Subcutaneous abdominal adipose tissue (tissue), 5 donors: Measurements from ENCODE around the gene ITSN2.

ENCODE experiments used
- H3K27ac ChIP-seq: one replicate; pipeline ENCODE4 v1.7.0; 2013; ENCODE audit warnings: low read depth, mild to moderate bottlenecking, inconsistent platforms, low read length, moderate library complexity
- H3K27me3 ChIP-seq, 5 donors: one replicate each; pipeline ENCODE4 v1.7.0; 2013; ENCODE audit warnings: low read length in 5 of 5, inconsistent platforms in 1 of 5; ENCODE audit not compliant: control insufficient read depth in 5 of 5, insufficient read depth in 4 of 5
- H3K36me3 ChIP-seq, 5 donors: one replicate each; pipeline ENCODE4 v1.7.0; 2013; ENCODE audit warnings: low read length in 5 of 5; ENCODE audit not compliant: control insufficient read depth in 5 of 5, insufficient read depth in 5 of 5
- H3K4me1 ChIP-seq, 5 donors: one replicate each; pipeline ENCODE4 v1.7.0; 2013; ENCODE audit warnings: low read length in 5 of 5, mild to moderate bottlenecking in 3 of 5, moderate library complexity in 1 of 5; ENCODE audit not compliant: control insufficient read depth in 5 of 5, insufficient read depth in 5 of 5
- H3K4me3 ChIP-seq, 5 donors: one replicate each; pipeline ENCODE4 v1.7.0; 2013; ENCODE audit warnings: low read length in 5 of 5, low read depth in 1 of 5
- H3K9ac ChIP-seq, 5 donors: one replicate each; pipeline ENCODE4 v1.7.0; 2013; ENCODE audit warnings: low read length in 5 of 5, mild to moderate bottlenecking in 4 of 5, moderate library complexity in 3 of 5
- H3K9me3 ChIP-seq, 5 donors: one replicate each; pipeline ENCODE4 v1.7.0; 2013; ENCODE audit warnings: low read length in 5 of 5; ENCODE audit not compliant: control insufficient read depth in 5 of 5
- donor health status: healthy.
- donor health status: healthy.
- donor health status: healthy.
- donor health status: healthy.
- donor health status: healthy.

Gene ITSN2

GRCh38 chr2:24231461-24231881 is 128.9 kb downstream of the ITSN2 start:
- H3K36me3 ChIP-seq, result peaks cover 4 to 13% (median 10%) of the 10 kb centered on the region in 5 donors
- no peak overlapping the region for H3K4me3 ChIP-seq
- H3K27me3 ChIP-seq, result no peaks in the 10 kb centered on the region
- no peaks in the 10 kb centered on the region for H3K9me3 ChIP-seq
- no peak overlapping the region for H3K27ac ChIP-seq
- H3K4me1 ChIP-seq, result peaks cover 0 to 5% (median 0%) of the 10 kb centered on the region in 5 donors
- no peak overlapping the region for H3K9ac ChIP-seq

- Histone ChIP-seq H3K9ac (no peak overlapping the region), H3K36me3 (peaks cover 5 to 29% (median 16%) of the 10 kb centered on the region in 5 donors), H3K4me3 (no peak overlapping the region), H3K27me3 (no peaks in the 10 kb centered on the region), H3K27ac (no peak overlapping the region), H3K4me1 (peaks cover 0 to 5% (median 0%) of the 10 kb centered on the region in 5 donors), H3K9me3 (no peaks in the 10 kb centered on the region)
These were observed 131.9 kb downstream of the ITSN2 start for GRCh38 chr2:24228470-24228869.

- Histone ChIP-seq H3K9me3 (no peaks in the 10 kb centered on the region), H3K4me3 (no peak overlapping the region), H3K27ac (no peak overlapping the region), H3K4me1 (no peaks in the 10 kb centered on the region), H3K9ac (no peak overlapping the region), H3K36me3 (peaks cover 0 to 40% (median 18%) of the 10 kb centered on the region in 5 donors), H3K27me3 (no peaks in the 10 kb centered on the region)
These were observed 134.7 kb downstream of the ITSN2 start for GRCh38 chr2:24225499-24226242.

GRCh38 chr2:24222946-24223345 is 137.4 kb downstream of the ITSN2 start:
- Histone ChIP-seq H3K36me3 (peaks cover 7 to 61% (median 41%) of the 10 kb centered on the region in 5 donors), H3K27ac (no peak overlapping the region), H3K4me3 (no peak overlapping the region), H3K9me3 (no peaks in the 10 kb centered on the region), H3K9ac (no peak overlapping the region), H3K27me3 (no peaks in the 10 kb centered on the region), H3K4me1 (no peaks in the 10 kb centered on the region)

- Histone ChIP-seq H3K27ac (no peak overlapping the region), H3K36me3 (peaks cover 7 to 71% (median 49%) of the 10 kb centered on the region in 5 donors), H3K27me3 (no peaks in the 10 kb centered on the region), H3K4me3 (no peak overlapping the region), H3K9me3 (no peaks in the 10 kb centered on the region), H3K4me1 (no peaks in the 10 kb centered on the region), H3K9ac (no peak overlapping the region)
These were observed 138.8 kb downstream of the ITSN2 start for GRCh38 chr2:24221343-24222050.

- Histone ChIP-seq H3K36me3 (peaks cover 7 to 72% (median 51%) of the 10 kb centered on the region in 5 donors), H3K9ac (no peak overlapping the region), H3K27ac (no peak overlapping the region), H3K9me3 (no peaks in the 10 kb centered on the region), H3K27me3 (no peaks in the 10 kb centered on the region), H3K4me1 (no peaks in the 10 kb centered on the region), H3K4me3 (no peak overlapping the region)
These were observed 139.6 kb downstream of the ITSN2 start for GRCh38 chr2:24220554-24221291.

- peaks cover 22 to 83% (median 66%) of the 10 kb centered on the region in 5 donors for H3K36me3 ChIP-seq
- H3K4me3 ChIP-seq, result no peak overlapping the region
- no peaks in the 10 kb centered on the region for H3K9me3 ChIP-seq
These were observed 145.5 kb downstream of the ITSN2 start for GRCh38 chr2:24214880-24215279.

GRCh38 chr2:24211408-24211807 is 148.9 kb downstream of the ITSN2 start:
- peaks cover 18 to 88% (median 77%) of the 10 kb centered on the region in 5 donors for H3K36me3 ChIP-seq

More at GRCh38 chr2:24214880-24215279, 145.5 kb downstream of the ITSN2 start:
- no peaks in the 10 kb centered on the region for H3K27me3 ChIP-seq
- no peaks in the 10 kb centered on the region for H3K4me1 ChIP-seq
- no peak overlapping the region for H3K27ac ChIP-seq
- H3K9ac ChIP-seq, result no peak overlapping the region

GRCh38 chr2:24210723-24211122 is 149.6 kb downstream of the ITSN2 start:
- no peak overlapping the region for H3K4me3 ChIP-seq
- no peaks in the 10 kb centered on the region for H3K4me1 ChIP-seq
- H3K9me3 ChIP-seq, result no peaks in the 10 kb centered on the region
- no peaks in the 10 kb centered on the region for H3K27me3 ChIP-seq
- no peak overlapping the region for H3K9ac ChIP-seq
- H3K27ac ChIP-seq, result no peak overlapping the region
- H3K36me3 ChIP-seq, result peaks cover 18 to 88% (median 74%) of the 10 kb centered on the region in 5 donors

More at GRCh38 chr2:24211408-24211807, 148.9 kb downstream of the ITSN2 start:
- Histone ChIP-seq H3K27me3 (no peaks in the 10 kb centered on the region), H3K27ac (no peak overlapping the region), H3K9me3 (no peaks in the 10 kb centered on the region), H3K9ac (no peak overlapping the region), H3K4me3 (no peak overlapping the region), H3K4me1 (no peaks in the 10 kb centered on the region)

- Histone ChIP-seq H3K27me3 (no peaks in the 10 kb centered on the region), H3K36me3 (peaks cover 18 to 89% (median 78%) of the 10 kb centered on the region in 5 donors), H3K9ac (no peak overlapping the region), H3K4me3 (no peak overlapping the region), H3K4me1 (no peaks in the 10 kb centered on the region), H3K9me3 (no peaks in the 10 kb centered on the region), H3K27ac (no peak overlapping the region)
These were observed 150.3 kb downstream of the ITSN2 start for GRCh38 chr2:24210106-24210455.
